PFSK-1 (cell line): Measurements from ENCODE around the gene SPTA1.

ENCODE experiments used
- FOXP2 ChIP-seq: optimal IDR thresholded peaks from 2 replicates; pipeline ENCODE3; 2011; ENCODE audit warnings: borderline replicate concordance, control low read depth, inconsistent platforms; ENCODE audit not compliant: insufficient read depth; ENCODE audit errors: extremely low read length, extremely low read depth
- POLR2AphosphoS5 ChIP-seq: IDR thresholded peaks from 2 replicates; pipeline ENCODE4 v1.6.1; 2012; ENCODE audit warnings: low read depth, mild to moderate bottlenecking, control low read depth, low read length, moderate library complexity
- SIN3A ChIP-seq: IDR thresholded peaks from 2 replicates; pipeline ENCODE4 v1.6.1; 2012; ENCODE audit warnings: mild to moderate bottlenecking, low read length, moderate library complexity, borderline replicate concordance; ENCODE audit not compliant: insufficient read depth
- TAF1 ChIP-seq: IDR thresholded peaks from 2 replicates; pipeline ENCODE4 v1.6.1; 2012; ENCODE audit warnings: low read length, control low read depth, borderline replicate concordance; ENCODE audit not compliant: insufficient read depth
- TF ChIP-seq, protein P1 (sequence below), 2 experiments: IDR thresholded peaks; 2 replicates each; pipeline versions ENCODE4 v1.6.1 to v1.8.0; 2011 to 2012; ENCODE audit warnings: low read depth in 2 of 2, low read length in 2 of 2, control low read depth in 1 of 2, inconsistent platforms in 1 of 2, mild to moderate bottlenecking in 1 of 2, moderate library complexity in 1 of 2; ENCODE audit not compliant: insufficient read depth in 1 of 2

Gene SPTA1

DNA sequence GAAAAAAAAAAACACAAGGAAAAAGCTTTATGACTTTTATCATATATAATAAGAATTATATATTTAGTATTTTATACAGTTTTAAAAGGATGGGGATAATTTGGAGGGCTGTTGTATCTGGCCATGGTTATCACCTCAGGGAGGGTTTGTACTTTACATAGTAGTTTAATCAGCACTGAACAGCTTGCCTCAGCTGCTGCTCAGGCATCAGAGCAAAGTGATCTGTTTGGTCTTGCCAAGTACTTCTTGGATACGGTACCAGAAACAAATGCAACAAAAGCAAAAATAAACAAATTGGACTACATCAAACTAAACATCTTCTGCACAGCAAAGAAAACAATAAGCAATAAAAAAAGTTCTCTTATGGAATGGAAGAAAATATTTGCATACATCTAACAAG, 2.6 kb upstream of the SPTA1 start:
- TF ChIP-seq FOXP2: no peak
- no peak for TF ChIP-seq POLR2AphosphoS5
- no peak for TF ChIP-seq SIN3A
- TF ChIP-seq, protein P1, sequence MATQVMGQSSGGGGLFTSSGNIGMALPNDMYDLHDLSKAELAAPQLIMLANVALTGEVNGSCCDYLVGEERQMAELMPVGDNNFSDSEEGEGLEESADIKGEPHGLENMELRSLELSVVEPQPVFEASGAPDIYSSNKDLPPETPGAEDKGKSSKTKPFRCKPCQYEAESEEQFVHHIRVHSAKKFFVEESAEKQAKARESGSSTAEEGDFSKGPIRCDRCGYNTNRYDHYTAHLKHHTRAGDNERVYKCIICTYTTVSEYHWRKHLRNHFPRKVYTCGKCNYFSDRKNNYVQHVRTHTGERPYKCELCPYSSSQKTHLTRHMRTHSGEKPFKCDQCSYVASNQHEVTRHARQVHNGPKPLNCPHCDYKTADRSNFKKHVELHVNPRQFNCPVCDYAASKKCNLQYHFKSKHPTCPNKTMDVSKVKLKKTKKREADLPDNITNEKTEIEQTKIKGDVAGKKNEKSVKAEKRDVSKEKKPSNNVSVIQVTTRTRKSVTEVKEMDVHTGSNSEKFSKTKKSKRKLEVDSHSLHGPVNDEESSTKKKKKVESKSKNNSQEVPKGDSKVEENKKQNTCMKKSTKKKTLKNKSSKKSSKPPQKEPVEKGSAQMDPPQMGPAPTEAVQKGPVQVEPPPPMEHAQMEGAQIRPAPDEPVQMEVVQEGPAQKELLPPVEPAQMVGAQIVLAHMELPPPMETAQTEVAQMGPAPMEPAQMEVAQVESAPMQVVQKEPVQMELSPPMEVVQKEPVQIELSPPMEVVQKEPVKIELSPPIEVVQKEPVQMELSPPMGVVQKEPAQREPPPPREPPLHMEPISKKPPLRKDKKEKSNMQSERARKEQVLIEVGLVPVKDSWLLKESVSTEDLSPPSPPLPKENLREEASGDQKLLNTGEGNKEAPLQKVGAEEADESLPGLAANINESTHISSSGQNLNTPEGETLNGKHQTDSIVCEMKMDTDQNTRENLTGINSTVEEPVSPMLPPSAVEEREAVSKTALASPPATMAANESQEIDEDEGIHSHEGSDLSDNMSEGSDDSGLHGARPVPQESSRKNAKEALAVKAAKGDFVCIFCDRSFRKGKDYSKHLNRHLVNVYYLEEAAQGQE (IDR thresholded peaks at IDR 0.05; ENCODE audit: insufficient read depth in 1 of 2, low read depth in 2 of 2, low read length in 2 of 2): no peak
- no peak for TF ChIP-seq TAF1

DNA sequence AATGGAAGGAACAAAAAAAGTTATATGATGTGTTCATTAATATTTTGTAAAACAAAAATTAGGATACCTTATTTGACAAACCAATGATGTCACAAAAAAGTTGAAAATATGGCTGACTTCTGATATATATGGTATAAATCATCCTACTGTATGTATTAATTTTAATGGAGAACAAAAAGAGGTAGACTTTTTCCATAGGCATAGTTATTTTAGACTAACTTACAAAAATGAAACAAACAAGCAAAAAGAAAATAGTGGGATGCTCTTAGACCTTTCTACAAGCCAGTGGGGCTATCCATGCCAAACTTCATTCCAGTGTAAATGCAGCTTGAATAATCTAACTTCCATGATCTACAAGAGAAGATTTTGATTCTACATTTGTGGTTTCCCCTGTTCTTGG, 522 bp upstream of the SPTA1 start:
- no peak for TF ChIP-seq TAF1
- TF ChIP-seq, protein P1 (IDR thresholded peaks at IDR 0.05; ENCODE audit: insufficient read depth in 1 of 2, low read depth in 2 of 2, low read length in 2 of 2): no peak
- TF ChIP-seq SIN3A: no peak
- TF ChIP-seq FOXP2: no peak
- TF ChIP-seq POLR2AphosphoS5: no peak

DNA sequence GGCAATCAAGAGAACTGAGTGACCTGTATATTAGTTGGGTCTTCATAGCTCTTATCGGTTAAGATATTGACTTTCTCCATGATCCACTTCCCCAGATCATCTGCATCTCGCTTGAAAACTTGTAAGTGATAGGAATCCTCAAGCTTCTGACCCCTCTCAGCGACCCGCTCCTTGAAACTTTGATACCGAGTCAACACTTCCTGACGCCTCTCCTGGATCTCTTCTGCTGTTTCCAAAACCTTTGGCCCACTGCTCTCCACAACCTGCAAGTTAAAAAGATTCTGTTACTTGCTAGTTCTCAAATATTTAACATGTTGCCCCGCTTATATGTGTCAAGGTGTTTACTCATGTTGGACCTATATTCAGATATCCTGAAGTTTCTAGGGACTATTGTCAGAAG, 1.4 kb downstream of the SPTA1 start:
- TF ChIP-seq SIN3A: no peak
- no peak for TF ChIP-seq FOXP2
- no peak for TF ChIP-seq POLR2AphosphoS5
- TF ChIP-seq, protein P1 (IDR thresholded peaks at IDR 0.05; ENCODE audit: insufficient read depth in 1 of 2, low read depth in 2 of 2, low read length in 2 of 2): no peak
- no peak for TF ChIP-seq TAF1

DNA sequence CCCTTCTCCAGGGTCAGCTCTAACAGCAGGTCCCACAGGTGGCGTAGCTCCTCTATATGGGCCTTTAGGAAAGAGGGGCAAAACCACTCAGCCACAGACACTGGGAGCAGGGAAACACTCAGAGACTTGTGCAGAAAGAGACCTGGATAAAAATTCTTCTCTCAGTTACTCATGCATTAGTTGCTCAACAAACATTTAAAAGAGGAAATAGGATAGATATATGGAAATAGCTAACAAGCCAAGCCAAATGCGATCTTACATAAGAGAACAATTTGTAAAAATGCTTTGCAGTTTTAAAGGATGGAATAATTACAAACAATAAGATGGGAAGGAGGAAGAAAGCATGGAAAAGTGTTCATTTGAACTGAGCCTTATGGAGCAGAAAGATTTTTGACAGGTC, 4.9 kb downstream of the SPTA1 start:
- TF ChIP-seq, protein P1 (IDR thresholded peaks at IDR 0.05; ENCODE audit: insufficient read depth in 1 of 2, low read depth in 2 of 2, low read length in 2 of 2): no peak
- no peak for TF ChIP-seq SIN3A
- TF ChIP-seq POLR2AphosphoS5: no peak
- TF ChIP-seq FOXP2: no peak
- TF ChIP-seq TAF1: no peak

DNA sequence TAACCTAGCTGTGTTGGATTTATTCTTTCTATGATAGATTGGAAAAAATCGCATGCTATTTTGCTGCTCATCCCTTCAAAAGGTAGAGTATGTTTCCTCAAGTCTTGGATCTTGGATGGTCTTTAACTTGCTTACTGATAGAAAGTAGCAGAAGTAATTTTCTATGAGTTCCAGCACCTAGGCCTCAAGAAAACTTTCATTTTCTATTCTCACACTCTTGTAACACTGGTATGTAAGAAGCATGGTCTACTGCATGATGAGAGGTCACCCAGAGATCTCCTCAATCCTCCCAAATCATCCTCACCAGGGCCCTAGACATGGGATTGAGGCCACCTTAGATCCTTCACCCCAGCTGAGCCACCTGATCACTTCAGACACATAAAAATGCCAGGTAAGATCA, 7.2 kb downstream of the SPTA1 start:
- TF ChIP-seq, protein P1 (IDR thresholded peaks at IDR 0.05; ENCODE audit: insufficient read depth in 1 of 2, low read depth in 2 of 2, low read length in 2 of 2): no peak
- TF ChIP-seq FOXP2 (no peak), POLR2AphosphoS5 (no peak), TAF1 (no peak), SIN3A (no peak)
